NCI-H345 treated with DMSO at 0.1 percent for 48 hours (cell line): ENCODE measurements around the gene IL5RA.

ENCODE experiments used
- DNase-seq: peaks from one replicate; lab custom pipeline; 2025; ENCODE audit not compliant: unreplicated experiment; lab: John Stamatoyannopoulos, UW

The IL5RA gene

GRCh38 chr3:3069723-3070122 lies 40.5 kb downstream of the IL5RA start:
- no peak for DNase-seq

DNA sequence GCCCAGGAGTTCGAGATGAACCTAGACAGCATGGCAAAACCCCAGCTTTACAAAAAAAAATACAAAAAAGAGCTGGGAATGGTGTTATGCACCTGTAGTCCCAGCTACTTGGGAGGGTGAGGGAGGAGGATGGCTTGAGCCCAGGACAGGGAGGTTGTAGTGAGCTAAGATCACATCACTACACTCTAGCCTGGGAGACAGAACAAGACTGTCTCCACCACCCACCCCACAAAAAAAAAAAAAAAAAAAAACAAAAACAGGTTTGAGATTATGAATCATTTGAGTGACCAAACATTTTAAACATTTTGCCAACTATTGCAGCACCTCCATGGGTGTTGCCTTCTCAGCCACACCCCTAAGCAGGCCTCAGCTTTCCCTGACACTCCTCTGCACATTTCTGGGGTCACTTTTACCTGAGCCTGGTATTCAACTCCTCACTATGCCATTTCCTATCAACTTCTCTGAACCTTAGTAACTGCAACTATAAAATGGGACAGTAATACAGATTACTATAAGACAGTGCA lies 41.8 kb downstream of the IL5RA start:
- DNase-seq, result no peak

DNA sequence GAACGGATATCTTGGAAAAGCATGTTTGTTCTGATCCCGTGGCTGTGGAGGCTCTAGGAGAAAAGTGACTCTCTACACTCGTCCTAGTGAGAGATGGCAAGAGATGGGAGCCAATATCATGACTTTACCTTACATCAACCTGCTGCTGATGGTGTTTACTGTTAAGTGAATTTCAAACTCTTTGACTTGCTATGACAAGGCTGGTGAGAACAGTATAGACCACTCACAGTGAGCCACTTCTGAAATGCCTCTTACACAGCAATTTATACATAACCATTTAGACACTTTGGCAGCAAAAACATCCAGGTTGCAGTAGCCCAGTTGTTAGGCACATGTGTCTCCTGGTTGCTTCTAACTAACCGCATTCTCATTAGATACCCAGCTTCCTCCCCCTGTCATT lies 43.3 kb downstream of the IL5RA start:
- no peak for DNase-seq

DNA sequence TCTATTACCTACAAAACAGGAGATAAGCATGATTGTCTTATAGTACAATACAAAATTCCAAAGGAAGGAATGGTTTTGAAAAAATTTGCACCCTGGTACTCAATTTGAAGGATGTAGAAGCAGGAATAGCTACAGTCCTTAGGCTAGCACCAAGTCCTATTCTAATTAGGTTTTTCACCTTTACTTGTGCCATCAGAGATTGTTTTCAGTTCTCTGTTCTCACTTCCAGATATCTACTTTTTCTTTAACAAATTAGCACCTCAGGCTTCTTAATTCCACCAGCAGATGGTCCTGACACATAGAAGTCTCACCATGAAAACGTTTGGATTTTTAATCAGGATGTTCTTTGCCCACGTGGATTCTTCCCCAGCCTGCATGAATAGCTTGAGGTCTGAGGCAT lies 43.8 kb downstream of the IL5RA start:
- no peak for DNase-seq

GRCh38 chr3:3065876-3066275 lies 44.3 kb downstream of the IL5RA start:
- no peak for DNase-seq

DNA sequence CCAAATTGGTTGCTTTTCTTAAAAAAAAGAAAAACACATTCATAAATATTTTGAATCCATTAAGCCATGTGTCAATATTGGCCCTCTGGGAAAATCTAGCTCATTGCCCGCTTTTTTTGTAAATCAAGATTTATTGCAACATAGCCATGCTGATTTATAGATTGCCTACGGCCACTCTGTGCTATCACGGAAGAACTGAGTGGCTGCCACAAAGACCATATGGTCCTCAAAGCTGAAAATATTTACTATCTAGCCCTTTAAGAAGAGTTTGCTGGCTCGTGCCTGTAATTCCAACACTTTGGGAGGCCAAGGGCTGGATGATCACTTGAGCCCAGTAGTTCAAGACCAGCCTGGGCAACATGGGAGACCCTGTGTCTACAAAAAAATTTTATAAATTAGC lies 45.9 kb downstream of the IL5RA start:
- no peak for DNase-seq

- no peak for DNase-seq
Measured at GRCh38 chr3:3059645-3060044, 50.5 kb downstream of the IL5RA start.

- DNase-seq, result no peak
Measured at GRCh38 chr3:3053974-3054373, 56.2 kb downstream of the IL5RA start.

DNA sequence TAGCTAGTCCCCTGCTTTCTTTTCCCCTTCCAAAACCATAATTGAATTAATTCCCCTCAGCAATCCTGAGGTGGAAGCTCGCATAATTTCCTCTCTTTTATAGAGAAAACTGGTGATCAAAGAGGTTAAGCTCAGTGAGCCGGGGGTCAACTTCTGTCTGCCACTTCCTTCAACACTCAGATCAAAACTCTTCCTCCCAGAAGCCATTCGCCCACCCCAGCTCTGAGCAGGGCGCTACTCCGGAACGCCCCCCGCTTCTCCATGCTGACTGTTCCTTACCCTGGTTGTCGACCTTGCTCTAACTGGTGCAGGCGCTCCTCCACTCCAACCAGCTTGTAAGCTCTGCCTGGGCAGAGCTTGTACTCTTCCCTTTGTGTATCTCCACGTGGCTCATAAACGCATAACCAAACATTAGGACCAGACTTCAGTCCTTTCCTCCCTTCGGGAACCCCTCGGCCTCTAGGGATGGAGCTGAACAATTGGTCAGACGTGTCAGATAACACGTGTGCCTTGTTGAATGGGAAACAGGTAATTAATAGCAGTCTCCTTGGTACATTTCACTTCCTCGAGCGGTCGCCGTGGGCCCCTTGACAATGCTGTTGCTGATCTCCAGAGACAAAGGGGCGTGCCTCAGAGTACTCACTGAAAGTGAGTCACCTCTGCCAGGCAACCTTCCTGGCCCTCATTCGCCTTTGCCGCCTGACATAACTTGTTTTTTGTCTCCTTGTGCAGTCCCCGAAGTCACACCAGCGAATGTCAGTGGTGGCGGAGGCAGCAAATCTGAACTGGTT lies 71.8 kb downstream of the IL5RA start:
- DNase-seq, result no peak

- no peak for DNase-seq
Measured at GRCh38 chr3:3037156-3037555, 73.0 kb downstream of the IL5RA start.

GRCh38 chr3:3031326-3031725 lies 78.8 kb downstream of the IL5RA start:
- DNase-seq, result no peak

DNA sequence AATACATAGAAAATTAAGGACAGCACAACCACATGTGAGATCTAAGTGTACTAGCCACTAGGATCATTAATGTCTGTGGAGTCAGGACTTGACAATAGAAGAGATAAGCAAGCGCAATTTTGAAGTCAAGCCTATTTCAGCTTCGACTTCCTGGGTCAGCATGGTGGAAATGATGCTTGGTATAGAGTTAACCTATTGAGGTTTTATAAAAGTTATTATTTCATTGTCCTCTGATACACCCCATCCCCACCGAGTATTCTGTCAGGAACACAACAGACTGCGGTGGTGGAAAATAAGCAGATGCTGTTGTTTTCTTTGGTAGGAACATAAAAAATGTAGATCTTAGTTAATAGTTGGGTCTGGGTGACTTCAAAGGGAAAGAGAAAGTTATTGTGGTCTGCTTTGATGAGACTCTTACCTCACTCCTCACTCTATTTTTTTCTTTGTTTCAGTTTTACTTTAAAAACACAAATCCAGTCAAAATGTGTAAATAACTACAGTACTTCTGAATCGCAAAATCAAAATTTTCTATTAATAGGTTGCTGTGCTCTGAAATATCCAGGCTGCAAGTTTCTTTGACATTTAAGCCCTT lies 82.1 kb downstream of the IL5RA start:
- no peak for DNase-seq

GRCh38 chr3:3023111-3023745 lies 86.9 kb downstream of the IL5RA start:
- no peak for DNase-seq

- DNase-seq, result no peak
Measured at GRCh38 chr3:3020209-3020608, 90.0 kb downstream of the IL5RA start.
